Measurements from ENCODE around the gene ASB18. TPM values are rescaled to one million over a fixed set of nuclear protein-coding genes. Genes with fewer than 3 reads are reported as not detected.

Gene ASB18
- total and polyA plus RNA-seq, 10 of the 15 experiments (the other 5 are each of a cell fraction or from before 2014, with no cell fraction given): not detected

DNA sequence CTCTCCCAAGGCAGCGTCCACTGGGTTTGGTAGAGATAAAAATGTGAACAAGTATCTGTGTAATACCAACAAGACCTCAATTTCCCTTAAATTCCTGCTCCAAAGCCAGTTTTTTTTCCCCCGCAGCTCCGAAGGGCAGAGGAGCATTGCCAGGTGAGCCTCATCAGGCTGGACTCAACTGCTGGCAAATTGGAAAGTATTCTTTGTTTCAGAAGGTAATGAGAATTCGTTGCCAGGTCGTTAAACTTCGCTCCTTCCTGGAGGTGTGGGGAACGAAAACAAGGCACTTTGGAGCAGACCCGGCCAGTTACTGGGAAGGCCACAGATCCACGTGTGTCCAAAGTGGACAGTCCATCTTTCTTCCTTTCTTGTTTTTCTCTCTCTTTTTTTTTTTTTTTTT lies 30.4 kb upstream of the ASB18 start (continued):
- TF ChIP-seq, protein P1, sequence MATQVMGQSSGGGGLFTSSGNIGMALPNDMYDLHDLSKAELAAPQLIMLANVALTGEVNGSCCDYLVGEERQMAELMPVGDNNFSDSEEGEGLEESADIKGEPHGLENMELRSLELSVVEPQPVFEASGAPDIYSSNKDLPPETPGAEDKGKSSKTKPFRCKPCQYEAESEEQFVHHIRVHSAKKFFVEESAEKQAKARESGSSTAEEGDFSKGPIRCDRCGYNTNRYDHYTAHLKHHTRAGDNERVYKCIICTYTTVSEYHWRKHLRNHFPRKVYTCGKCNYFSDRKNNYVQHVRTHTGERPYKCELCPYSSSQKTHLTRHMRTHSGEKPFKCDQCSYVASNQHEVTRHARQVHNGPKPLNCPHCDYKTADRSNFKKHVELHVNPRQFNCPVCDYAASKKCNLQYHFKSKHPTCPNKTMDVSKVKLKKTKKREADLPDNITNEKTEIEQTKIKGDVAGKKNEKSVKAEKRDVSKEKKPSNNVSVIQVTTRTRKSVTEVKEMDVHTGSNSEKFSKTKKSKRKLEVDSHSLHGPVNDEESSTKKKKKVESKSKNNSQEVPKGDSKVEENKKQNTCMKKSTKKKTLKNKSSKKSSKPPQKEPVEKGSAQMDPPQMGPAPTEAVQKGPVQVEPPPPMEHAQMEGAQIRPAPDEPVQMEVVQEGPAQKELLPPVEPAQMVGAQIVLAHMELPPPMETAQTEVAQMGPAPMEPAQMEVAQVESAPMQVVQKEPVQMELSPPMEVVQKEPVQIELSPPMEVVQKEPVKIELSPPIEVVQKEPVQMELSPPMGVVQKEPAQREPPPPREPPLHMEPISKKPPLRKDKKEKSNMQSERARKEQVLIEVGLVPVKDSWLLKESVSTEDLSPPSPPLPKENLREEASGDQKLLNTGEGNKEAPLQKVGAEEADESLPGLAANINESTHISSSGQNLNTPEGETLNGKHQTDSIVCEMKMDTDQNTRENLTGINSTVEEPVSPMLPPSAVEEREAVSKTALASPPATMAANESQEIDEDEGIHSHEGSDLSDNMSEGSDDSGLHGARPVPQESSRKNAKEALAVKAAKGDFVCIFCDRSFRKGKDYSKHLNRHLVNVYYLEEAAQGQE (IDR thresholded peaks at IDR 0.05; ENCODE audit: low read depth, low read length): no peak

GRCh38 chr2:236293241-236293810 lies 29.1 kb upstream of the ASB18 start:
- RAD21 ChIA-PET (ENCODE audit: unreplicated experiment): no interaction called here
- in situ Hi-C loops (cut with MboI) (no loop called here), intact Hi-C loops (cut with micrococcal nuclease; ENCODE audit: unreplicated experiment) (no loop called here)
- no peak overlapping the region for H3K9ac ChIP-seq (ENCODE audit: control insufficient read depth, insufficient read depth, low read length)
- no peak for TF ChIP-seq RELA (IDR thresholded peaks at IDR 0.05; ENCODE audit: borderline replicate concordance, partially characterized antibody)
- TF ChIP-seq, protein P1 (IDR thresholded peaks at IDR 0.05; ENCODE audit: low read depth, low read length): no peak
- TF ChIP-seq GABPA (IDR thresholded peaks at IDR 0.05; ENCODE audit: low read depth): no peak
- TF ChIP-seq BCLAF1 (IDR thresholded peaks at IDR 0.05): no peak
- TF ChIP-seq NFYB (IDR thresholded peaks at IDR 0.05; ENCODE audit: insufficient read depth, low read depth, low read length): no peak
- H3K36me3 ChIP-seq (ENCODE audit: control insufficient read depth in 2 of 2, insufficient read depth in 2 of 2, low read length in 1 of 2): no peaks in the 10 kb centered on the region
- H3K9me3 ChIP-seq (replicated peaks; ENCODE audit: control insufficient read depth, insufficient read depth, low read length): no peaks in the 10 kb centered on the region
- 22% methylated on average over 6 of the region's 6 CpGs for WGBS (ENCODE audit: insufficient coverage, insufficient replicate concordance, low lambda C conversion rate, missing lambda C conversion rate)
- DNase-seq (ENCODE audit: low read depth, low spot score) (no peak), ATAC-seq (no peak), FAIRE-seq (no peak)
- CTCF ChIA-PET: no interaction called here
- H3K79me2 ChIP-seq (ENCODE audit: control insufficient read depth, insufficient read depth, low read length): no peaks in the 10 kb centered on the region
- no peaks in the 10 kb centered on the region; a peak in 1 of 4 replicates for H3K27me3 ChIP-seq (replicated peaks in 1 of 2; ENCODE audit: control insufficient read depth in 2 of 2, insufficient read depth in 2 of 2, low read length in 1 of 2)
- no peaks in the 10 kb centered on the region for H3K4me1 ChIP-seq (ENCODE audit: control insufficient read depth, insufficient read depth, low read length)
- no peak overlapping the region for H3K4me2 ChIP-seq (ENCODE audit: control insufficient read depth, insufficient read depth)
- no peak overlapping the region for H3K27ac ChIP-seq (ENCODE audit: control insufficient read depth, insufficient read depth)
- H2AFZ ChIP-seq (ENCODE audit: control insufficient read depth, low read depth, low read length): no peak overlapping the region
- BruUV-seq (replicated peaks): no TSS peak
- SMC1A ChIA-PET (ENCODE audit: uncharacterized antibody, unreplicated experiment): no interaction called here
- POLR2A ChIA-PET: no interaction called here
- no peaks in the 10 kb centered on the region for H4K20me1 ChIP-seq (ENCODE audit: control insufficient read depth, insufficient read depth)
- H3K4me3 ChIP-seq: no peak overlapping the region

All from GM12878 (cell line).